K562 (cell line): ENCODE results near the gene TMEM69. TPM values are rescaled to one million over a fixed set of nuclear protein-coding genes. Genes with fewer than 3 reads are reported as not detected.
A peak's percentile ranks its signal among the peaks of the same experiment; 100 is the strongest.

ENCODE experiments used
- BDP1 ChIP-seq: IDR thresholded peaks from 3 replicates; pipeline ENCODE4 v1.6.1; 2011; ENCODE audit not compliant: insufficient read length, insufficient read depth
- CHD7 ChIP-seq: fragments of 200-600 bp; sonication (generic); IDR thresholded peaks from one replicate; pipeline ENCODE4 v1.6.1; 2012; ENCODE audit warnings: mild to moderate bottlenecking, low read depth, low read length, inconsistent platforms
- IRF1 ChIP-seq: sonication (generic); formaldehyde crosslinking; IDR thresholded peaks from 2 replicates; pipeline ENCODE4 v1.8.0; 2022; ENCODE audit warnings: missing genetic modification reagents, mild to moderate bottlenecking, borderline replicate concordance
- NR3C1 ChIP-seq: sonication (generic); formaldehyde crosslinking; IDR thresholded peaks from 2 replicates; pipeline ENCODE4 v1.8.1; 2022; ENCODE audit warnings: missing genetic modification reagents
- PHB ChIP-seq: fragments of 250-450 bp; sonication (Bioruptor Pico); IDR thresholded peaks from 2 replicates; pipeline ENCODE4 v1.5.0; 2021
- ZBTB26 ChIP-seq: fragments of 450-650 bp; formaldehyde crosslinking; IDR thresholded peaks from 2 replicates; pipeline ENCODE4 v1.4.0; 2022; ENCODE audit warnings: missing genetic modification characterization
- ZC3H4 ChIP-seq: sonication (generic); formaldehyde crosslinking; IDR thresholded peaks from 2 replicates; pipeline ENCODE4 v1.9.0; 2021; ENCODE audit warnings: missing genetic modification reagents, borderline replicate concordance
- ZNF277 ChIP-seq: fragments of 250-450 bp; sonication (Bioruptor Pico); IDR thresholded peaks from 2 replicates; pipeline ENCODE4 v1.8.0; 2022; ENCODE audit warnings: inconsistent platforms, mild to moderate bottlenecking, moderate library complexity, borderline replicate concordance
- ZNF436 ChIP-seq: fragments of 250-450, 450-650 bp; sonication (Bioruptor Pico); formaldehyde crosslinking; IDR thresholded peaks from 2 replicates; pipeline ENCODE4 v1.7.0; 2020; ENCODE audit warnings: mild to moderate bottlenecking
- polyA plus RNA-seq, 8 experiments: library from polyadenylated mRNA; depleted of rRNA in 4 of 8; stranded (reverse) in 5 of 8; unstranded in 3 of 8; fragments of >200 nt; fragmentation: Nextera tagmentation in 2 of 8; fragmentation: Illumina TruSeq in 1 of 8; extraction: Ambion mirVana in 2 of 8; extraction: Trizol in 1 of 8; gene quantifications; 2 replicates each; pipeline versions ENCODE4 v1.2.1 to v1.2.3, GENCODE V29; 2011 to 2014; ENCODE audit warnings: inconsistent platforms in 1 of 8, missing spikeins in 1 of 8
- total RNA-seq, 7 experiments: library from RNA; depleted of rRNA in 6 of 7; stranded (reverse); fragments of >200 nt in 6 of 7; fragmentation: Illumina TruSeq in 2 of 7; extraction: Trizol in 2 of 7; gene quantifications; 2 replicates each; pipeline versions ENCODE4 v1.2.1 to v1.2.3, GENCODE V29; 2011 to 2021; ENCODE audit warnings: low replicate concordance in 1 of 7

The TMEM69 gene
- total and polyA plus RNA-seq, 9 of the 15 experiments (the other 6 are each of a cell fraction or from before 2014, with no cell fraction given): 47.3 to 248 (median 103) TPM

- TF ChIP-seq CHD7 (no peak), NR3C1 (CRISPR knock-in tag) (no peak), ZNF277 (CRISPR knock-in tag) (no peak), BDP1 (no peak), ZBTB26 (CRISPR knock-in tag) (no peak), PHB (CRISPR knock-in tag) (no peak; the same call in 1 of the 2 replicates), ZC3H4 (peak; percentile 79; the same call in 1 of the 2 replicates), IRF1 (CRISPR knock-in tag) (0 out of 2 replicates have a peak, but pooled peaks have one; percentile 17), ZNF436 (CRISPR knock-in tag) (peak; percentile 41; the same call in 1 of the 2 replicates)
These were observed at the start of gene TMEM69 (continued) for GRCh38 chr1:45687754-45688740.
